Renal cortex interstitium (tissue), 11 donors: ENCODE data around the gene NELFB. TPM values are rescaled to one million over a fixed set of nuclear protein-coding genes. Genes with fewer than 3 reads are reported as not detected.
"Not testable (repeated sequence)": the region's sequence is repeated elsewhere in the genome, so short reads cannot be mapped to it uniquely, and the experiment has no call there.

Source experiments
- DNase-seq, 11 donors: peaks; one replicate each; pipeline ENCODE4 v3.0.0-alpha.2; 2013; ENCODE audit warnings: low read depth in 9 of 11, low spot score in 4 of 11; ENCODE audit errors: extremely low read depth in 1 of 11
- polyA plus RNA-seq, 3 donors: library from polyadenylated mRNA; unstranded; fragments of 120-200 nt; gene quantifications; one replicate each; pipeline ENCODE4 v1.2.1, GENCODE V29; 2013; ENCODE audit not compliant: insufficient read length in 3 of 3

NELFB gene
- polyA plus RNA-seq, 3 donors = 49.8 to 62.2 (median 55.2) TPM

DNA sequence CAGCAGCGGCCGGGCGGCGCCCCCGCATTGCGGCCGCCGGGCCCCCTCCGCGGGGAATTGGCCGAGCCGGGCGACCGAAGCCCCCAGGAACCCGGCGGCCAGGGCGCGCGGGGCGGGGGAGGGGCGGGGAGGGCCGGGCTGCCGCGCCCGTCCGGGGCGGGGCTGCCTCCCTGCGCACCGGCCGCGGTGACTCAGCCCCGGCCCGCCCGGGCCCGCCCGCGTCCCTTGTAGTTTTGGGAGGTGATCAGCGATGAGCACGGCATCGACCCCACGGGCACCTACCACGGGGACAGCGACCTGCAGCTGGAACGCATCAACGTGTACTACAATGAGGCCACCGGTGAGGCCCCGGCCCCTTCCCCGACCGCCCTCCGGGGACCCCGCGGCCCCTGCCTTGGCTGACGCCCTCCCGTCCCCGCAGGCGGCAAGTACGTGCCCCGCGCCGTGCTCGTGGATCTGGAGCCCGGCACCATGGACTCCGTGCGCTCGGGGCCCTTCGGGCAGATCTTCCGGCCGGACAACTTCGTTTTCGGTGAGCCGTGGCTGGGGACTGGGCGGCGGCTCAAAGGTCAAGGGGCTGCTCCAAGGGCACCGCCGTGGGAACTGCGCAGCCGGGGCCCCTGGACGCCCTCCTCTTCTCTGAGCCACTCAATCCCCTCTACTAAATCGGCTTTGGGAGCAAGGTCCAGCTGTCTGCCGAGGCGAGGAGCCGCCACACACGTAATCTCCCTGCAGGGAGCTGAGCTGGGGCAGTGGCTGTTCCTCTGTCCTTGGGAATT is 13.4 kb upstream of the NELFB start:
- DNase-seq = no peak

DNA sequence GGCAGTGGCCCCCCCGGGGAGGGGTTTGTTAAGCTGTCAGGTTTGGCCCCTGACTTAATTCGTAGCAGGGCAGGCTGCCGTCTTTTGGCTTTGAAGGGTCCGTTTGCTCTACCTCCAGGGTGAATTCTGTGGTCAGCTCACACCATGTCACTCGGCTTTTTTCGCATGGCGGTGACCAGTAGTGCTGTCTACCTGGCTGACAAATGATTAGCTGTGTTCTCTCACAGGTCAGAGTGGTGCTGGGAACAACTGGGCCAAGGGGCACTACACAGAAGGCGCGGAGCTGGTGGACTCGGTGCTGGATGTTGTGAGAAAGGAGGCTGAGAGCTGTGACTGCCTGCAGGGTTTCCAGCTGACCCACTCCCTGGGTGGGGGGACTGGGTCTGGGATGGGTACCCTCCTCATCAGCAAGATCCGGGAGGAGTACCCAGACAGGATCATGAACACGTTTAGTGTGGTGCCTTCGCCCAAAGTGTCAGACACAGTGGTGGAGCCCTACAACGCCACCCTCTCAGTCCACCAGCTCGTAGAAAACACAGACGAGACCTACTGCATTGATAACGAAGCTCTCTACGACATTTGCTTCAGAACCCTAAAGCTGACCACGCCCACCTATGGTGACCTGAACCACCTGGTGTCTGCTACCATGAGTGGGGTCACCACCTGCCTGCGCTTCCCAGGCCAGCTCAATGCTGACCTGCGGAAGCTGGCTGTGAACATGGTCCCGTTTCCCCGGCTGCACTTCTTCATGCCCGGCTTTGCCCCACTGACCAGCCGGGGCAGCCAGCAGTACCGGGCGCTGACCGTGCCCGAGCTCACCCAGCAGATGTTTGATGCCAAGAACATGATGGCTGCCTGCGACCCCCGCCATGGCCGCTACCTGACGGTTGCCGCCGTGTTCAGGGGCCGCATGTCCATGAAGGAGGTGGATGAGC is 12.6 kb upstream of the NELFB start:
- DNase-seq = no peak

GRCh38 chr9:137243266-137243625 is 11.9 kb upstream of the NELFB start:
- DNase-seq = not testable (repeated sequence)

GRCh38 chr9:137243626-137244485 is 11.3 kb upstream of the NELFB start:
- DNase-seq = no peak

- DNase-seq = no peak
Measured at GRCh38 chr9:137244486-137245449, 10.4 kb upstream of the NELFB start.

GRCh38 chr9:137245450-137246421 is 9.4 kb upstream of the NELFB start:
- DNase-seq = no peak

- no peak for DNase-seq
Measured at GRCh38 chr9:137247135-137247915, 7.8 kb upstream of the NELFB start.

GRCh38 chr9:137247916-137248175 is 7.3 kb upstream of the NELFB start:
- no peak for DNase-seq

GRCh38 chr9:137250329-137251193 is 4.6 kb upstream of the NELFB start:
- no peak for DNase-seq

GRCh38 chr9:137251194-137251461 is 4.0 kb upstream of the NELFB start, which contains the start of gene STPG3:
Gene STPG3, plus strand, starts transcription at chr9:137251286. Its CDS starts 1 bp downstream, at chr9:137251287.
- DNase-seq = no peak

- no peak for DNase-seq
Measured at GRCh38 chr9:137251490-137252268, 3.4 kb upstream of the NELFB start.

DNA sequence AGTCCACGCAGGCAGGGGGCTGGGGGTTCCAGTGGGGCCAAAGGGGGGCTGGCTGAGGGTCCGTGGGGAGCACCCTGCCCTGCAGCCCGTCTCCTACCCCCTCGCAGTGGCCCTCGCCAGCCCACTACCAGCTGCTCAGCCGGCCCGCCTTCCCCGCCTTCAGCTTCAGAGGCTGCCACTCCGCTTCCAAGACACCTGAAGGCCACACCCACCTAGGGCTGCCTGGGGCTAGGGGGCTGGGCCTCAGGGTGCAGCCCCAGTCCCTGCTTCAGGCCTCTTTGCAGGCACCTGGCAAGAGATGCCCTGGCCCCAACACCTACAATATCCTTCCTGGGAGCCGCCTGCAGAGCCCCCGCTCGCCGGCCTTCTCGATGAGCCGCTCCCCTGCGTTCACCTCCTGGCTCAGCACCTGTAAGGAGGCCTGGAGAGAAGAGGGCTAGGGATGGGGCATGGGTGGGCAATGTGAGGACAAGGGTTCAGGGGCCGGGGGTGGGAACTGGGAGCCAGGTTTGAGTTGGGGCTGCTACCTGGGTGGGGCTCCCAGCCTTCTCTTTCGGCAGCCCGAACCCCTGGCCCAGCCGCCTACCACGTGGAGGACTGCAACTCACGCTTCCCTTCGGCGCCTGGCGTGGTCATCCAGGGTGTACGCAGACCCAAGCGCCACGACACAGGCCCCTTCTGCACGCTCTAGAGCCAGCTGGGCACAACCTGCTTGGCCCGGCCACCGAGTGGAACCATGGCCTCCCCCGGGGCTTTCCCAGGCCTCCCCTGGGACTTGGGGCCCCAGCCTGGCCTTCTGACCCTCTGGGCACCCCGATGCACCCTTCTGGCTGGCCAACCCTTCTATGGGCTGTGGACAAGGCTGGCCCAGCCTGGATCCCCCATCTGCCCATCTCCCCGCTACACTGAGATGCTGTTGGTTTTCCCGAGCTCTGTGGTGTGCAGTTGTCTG is 2.3 kb upstream of the NELFB start:
- no peak for DNase-seq

DNA sequence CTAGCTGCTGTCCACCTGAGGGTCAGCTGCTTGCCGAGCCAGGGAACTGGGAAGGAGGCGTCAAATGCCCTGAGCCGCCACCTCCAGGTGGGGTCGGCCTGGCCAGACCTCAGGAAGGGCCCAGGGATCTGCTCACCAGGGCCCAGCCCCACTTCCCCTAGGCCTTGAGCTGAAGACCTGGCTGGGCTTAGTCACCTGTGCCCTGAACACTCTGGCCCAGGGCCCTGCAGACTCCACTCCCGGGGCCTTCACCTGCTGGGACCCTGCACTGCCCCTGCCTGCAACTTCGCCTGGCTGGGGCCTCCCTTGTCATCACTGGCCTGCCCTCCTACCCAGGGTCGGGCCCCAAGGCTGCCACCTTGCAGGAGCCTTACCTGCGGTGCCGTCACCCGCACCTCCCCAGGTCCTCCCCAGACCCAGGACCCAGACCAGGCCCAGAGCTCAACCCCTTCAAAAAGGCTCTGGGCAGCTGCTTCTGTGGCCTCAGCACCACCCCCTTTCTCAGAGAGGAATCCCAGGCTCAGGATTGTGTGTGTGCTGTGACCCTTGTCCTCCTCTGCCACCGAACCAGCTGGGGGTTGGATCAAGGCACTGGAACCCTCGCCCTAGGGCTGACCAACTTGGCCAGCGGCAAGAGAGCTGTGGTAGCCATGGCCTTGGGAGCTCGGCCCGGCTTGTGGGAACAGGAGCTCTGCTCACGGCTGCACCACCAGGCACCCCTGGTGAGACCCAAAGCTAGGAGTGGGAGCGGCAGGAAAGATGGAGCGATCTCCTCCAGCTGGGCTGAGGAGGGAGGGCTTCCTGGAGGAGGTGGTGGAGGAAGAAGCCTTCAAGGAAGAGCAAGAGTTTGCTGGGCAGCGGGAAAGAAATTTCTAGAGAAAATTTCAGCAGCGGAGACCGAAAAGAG is 1.2 kb upstream of the NELFB start:
- no peak for DNase-seq
